Raji (cell line): ENCODE measurements around the gene ZBTB22.

Experiments used
- POLR2A ChIP-seq: IDR thresholded peaks from 2 replicates; pipeline ENCODE4 v1.6.1; 2011; ENCODE audit warnings: low read depth, low read length, control low read depth; ENCODE audit not compliant: insufficient read depth

Gene ZBTB22

GRCh38 chr6:33288921-33289783 is 28.4 kb downstream of the ZBTB22 start, which contains the start of the genes PFDN6 and WDR46:
Gene PFDN6, plus strand, starts transcription at chr6:33289601. Its CDS starts 256 bp downstream, at chr6:33289857.
Gene WDR46, minus strand, starts transcription at chr6:33289239. Its CDS starts 69 bp downstream, at chr6:33289170.
- peak; percentile 69 for TF ChIP-seq POLR2A

- no peak for TF ChIP-seq POLR2A
These were observed 29.2 kb downstream of the ZBTB22 start for GRCh38 chr6:33288141-33288920.

- no peak for TF ChIP-seq POLR2A
These were observed 30.3 kb downstream of the ZBTB22 start for GRCh38 chr6:33286946-33287914.

GRCh38 chr6:33280539-33280938 is 37.0 kb downstream of the ZBTB22 start:
- no peak for TF ChIP-seq POLR2A

GRCh38 chr6:33279971-33280511 is 37.5 kb downstream of the ZBTB22 start:
- TF ChIP-seq POLR2A: no peak

GRCh38 chr6:33279257-33279695 is 38.3 kb downstream of the ZBTB22 start:
- TF ChIP-seq POLR2A: no peak

- TF ChIP-seq POLR2A: no peak
These were observed 38.7 kb downstream of the ZBTB22 start for GRCh38 chr6:33278810-33279209.

GRCh38 chr6:33278392-33278741 is 39.2 kb downstream of the ZBTB22 start:
- no peak for TF ChIP-seq POLR2A

- no peak for TF ChIP-seq POLR2A
These were observed 39.7 kb downstream of the ZBTB22 start for GRCh38 chr6:33277663-33278391.

GRCh38 chr6:33276864-33277662 is 40.5 kb downstream of the ZBTB22 start, which contains the start of gene B3GALT4:
Gene B3GALT4, plus strand, starts transcription at chr6:33277123. Its CDS starts 297 bp downstream, at chr6:33277420.
- TF ChIP-seq POLR2A: peak; percentile 74

GRCh38 chr6:33276581-33276863 is 41.0 kb downstream of the ZBTB22 start:
- no peak for TF ChIP-seq POLR2A

- peak; percentile 18; the same call in 1 of the 2 replicates for TF ChIP-seq POLR2A
These were observed 43.3 kb downstream of the ZBTB22 start for GRCh38 chr6:33273924-33274902.
